Liver (tissue), 3 donors: ENCODE data around the gene CCDC192.

Source experiments
- ATF3 ChIP-seq: IDR thresholded peaks from 2 replicates; pipeline ENCODE4 v1.6.1; 2016; ENCODE audit warnings: antibody characterized with exemption
- CTCF ChIP-seq: fragments of 150-350 bp; IDR thresholded peaks from 2 replicates; pipeline ENCODE4 v1.5.1; 2017; ENCODE audit warnings: improper control_type of control experiment, low read depth, low read length; ENCODE audit not compliant: missing input control
- FOXA1 ChIP-seq: IDR thresholded peaks from 2 replicates; pipeline ENCODE4 v1.6.1; 2016; ENCODE audit warnings: antibody characterized with exemption
- JUND ChIP-seq, 2 donors: IDR thresholded peaks; 2 replicates each; pipeline ENCODE4 v1.6.1; 2016; ENCODE audit warnings: antibody characterized with exemption in 2 of 2
- RAD21 ChIP-seq, 2 donors: IDR thresholded peaks; 2 replicates each; pipeline ENCODE4 v1.6.1; 2016; ENCODE audit warnings: antibody characterized with exemption in 2 of 2, mild to moderate bottlenecking in 2 of 2
- REST ChIP-seq: IDR thresholded peaks from 2 replicates; pipeline ENCODE4 v1.6.1; 2016; ENCODE audit warnings: antibody characterized with exemption, mild to moderate bottlenecking
- TAF1 ChIP-seq: conservative IDR thresholded peaks from 2 replicates; pipeline ENCODE4 v1.6.1; 2016; ENCODE audit warnings: antibody characterized with exemption, mild to moderate bottlenecking
- donor health status: healthy.
- donor health status: healthy.

GRCh38 chr5:127809533-127809932, 106.3 kb downstream of the CCDC192 start:
- TF ChIP-seq TAF1 (no peak), CTCF (no peak), JUND (IDR thresholded peaks at IDR 0.05) (no peak), RAD21 (IDR thresholded peaks at IDR 0.05) (no peak), FOXA1 (no peak), REST (no peak), ATF3 (no peak)
